ENCODE data around the gene UGT1A3.

The UGT1A3 gene

DNA sequence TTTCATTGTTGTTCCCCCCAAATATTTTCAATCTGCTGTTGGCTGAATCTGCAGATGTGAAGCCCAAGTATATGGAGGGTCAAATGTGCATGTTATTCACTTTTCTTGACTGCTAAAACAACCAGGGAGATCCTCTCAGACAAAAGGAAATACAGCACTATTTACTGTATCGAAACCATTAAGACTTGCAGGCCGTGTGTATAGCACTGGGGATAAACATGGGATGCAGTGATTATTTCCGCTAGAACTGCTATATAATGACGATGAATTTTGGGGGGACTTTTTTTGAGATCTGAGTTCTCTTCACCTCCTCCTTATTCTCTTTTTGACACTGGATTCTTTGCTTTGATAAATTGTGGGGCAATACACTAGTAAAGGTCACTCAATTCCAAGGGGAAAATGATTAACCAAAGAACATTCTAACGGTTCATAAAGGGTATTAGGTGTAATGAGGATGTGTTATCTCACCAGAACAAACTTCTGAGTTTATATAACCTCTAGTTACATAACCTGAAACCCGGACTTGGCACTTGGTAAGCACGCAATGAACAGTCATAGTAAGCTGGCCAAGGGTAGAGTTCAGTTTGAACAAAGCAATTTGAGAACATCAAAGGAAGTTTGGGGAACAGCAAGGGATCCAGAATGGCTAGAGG is 27.7 kb downstream of the UGT1A3 start:
- no peak for DNase-seq (ENCODE audit: low read depth in 2 of 2, low spot score in 1 of 2)

GRCh38 chr2:233758141-233758540 is 29.3 kb downstream of the UGT1A3 start:
- no peak for DNase-seq (ENCODE audit: low read depth in 2 of 2, low spot score in 1 of 2)

DNA sequence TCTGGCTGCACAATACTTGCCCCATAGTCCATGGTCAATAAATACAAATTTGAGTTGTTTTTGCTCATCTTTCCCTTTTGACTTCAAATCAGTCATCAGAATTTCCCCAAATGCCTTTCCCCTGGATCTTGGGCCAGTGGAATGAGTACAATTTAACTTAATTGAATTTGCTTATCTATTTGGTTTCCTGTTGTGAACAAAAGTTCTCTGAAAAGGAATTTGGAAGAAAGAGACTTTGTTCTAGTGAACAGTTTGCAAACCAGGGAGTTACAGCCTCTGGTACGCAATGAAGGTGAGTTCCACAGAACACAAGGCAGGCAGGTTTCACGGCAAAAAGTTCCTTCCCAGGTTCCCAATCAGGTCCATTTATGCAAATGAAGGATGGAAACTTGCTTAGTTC is 30.0 kb downstream of the UGT1A3 start:
- no peak for DNase-seq (ENCODE audit: low read depth in 2 of 2, low spot score in 1 of 2)

DNA sequence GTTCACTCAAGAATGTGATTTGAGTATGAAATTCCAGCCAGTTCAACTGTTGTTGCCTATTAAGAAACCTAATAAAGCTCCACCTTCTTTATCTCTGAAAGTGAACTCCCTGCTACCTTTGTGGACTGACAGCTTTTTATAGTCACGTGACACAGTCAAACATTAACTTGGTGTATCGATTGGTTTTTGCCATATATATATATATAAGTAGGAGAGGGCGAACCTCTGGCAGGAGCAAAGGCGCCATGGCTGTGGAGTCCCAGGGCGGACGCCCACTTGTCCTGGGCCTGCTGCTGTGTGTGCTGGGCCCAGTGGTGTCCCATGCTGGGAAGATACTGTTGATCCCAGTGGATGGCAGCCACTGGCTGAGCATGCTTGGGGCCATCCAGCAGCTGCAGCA is 31.2 kb downstream of the UGT1A3 start, which contains the start of gene UGT1A1:
Gene UGT1A1 (plus strand): TSS at position 228 of the 400 bp plus-strand sequence. CDS start 18 bp downstream, at position 246.
- DNase-seq (ENCODE audit: low read depth in 2 of 2, low spot score in 1 of 2): no peak

- DNase-seq (ENCODE audit: low read depth in 2 of 2, low spot score in 1 of 2): no peak
These were observed 32.4 kb downstream of the UGT1A3 start for GRCh38 chr2:233761040-233761769.

GRCh38 chr2:233764264-233764663 is 35.4 kb downstream of the UGT1A3 start:
- DNase-seq (ENCODE audit: low read depth in 2 of 2, low spot score in 1 of 2): no peak

DNA sequence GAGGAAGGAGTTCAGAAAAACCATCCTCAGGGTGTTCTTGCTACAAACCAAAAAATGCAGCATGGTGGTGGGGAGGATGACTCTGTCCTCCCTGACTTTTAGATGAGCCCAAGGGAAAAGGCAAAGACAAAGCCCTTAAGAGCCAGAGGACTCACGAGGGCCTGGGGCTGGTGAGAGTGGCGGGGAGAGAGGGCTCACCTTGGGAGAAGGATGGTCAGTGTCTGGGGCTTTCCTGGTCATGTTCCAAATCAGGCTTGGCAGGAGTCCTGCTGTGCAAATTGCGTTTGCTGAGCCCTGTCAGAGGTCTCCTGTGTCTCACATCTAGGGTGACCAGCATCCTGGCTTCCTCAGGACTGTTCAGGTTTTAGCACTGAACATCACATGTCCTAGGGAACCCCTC is 35.9 kb downstream of the UGT1A3 start:
- no peak for DNase-seq (ENCODE audit: low read depth in 2 of 2, low spot score in 1 of 2)

DNA sequence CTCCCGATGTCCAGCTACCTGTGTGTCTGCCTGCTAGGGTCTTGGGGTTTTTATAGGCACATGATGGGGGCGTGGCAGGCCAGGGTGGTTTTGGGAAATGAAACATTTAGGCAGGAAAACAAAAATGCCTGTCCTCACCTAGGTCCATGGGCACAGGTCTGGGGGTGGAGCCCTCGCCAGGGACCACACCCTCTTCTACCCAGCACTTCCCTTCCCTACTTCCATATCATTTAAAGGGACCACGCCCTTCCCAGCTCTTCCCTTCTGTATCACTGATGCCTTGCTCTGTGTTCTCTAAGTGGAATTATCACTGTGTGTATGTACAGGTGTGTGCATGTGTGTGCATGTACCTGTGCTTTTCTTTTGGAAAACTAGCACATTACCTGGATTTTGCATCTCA is 37.6 kb downstream of the UGT1A3 start:
- DNase-seq (ENCODE audit: low read depth in 2 of 2, low spot score in 1 of 2): no peak

GRCh38 chr2:233768076-233768475 is 39.2 kb downstream of the UGT1A3 start:
- no peak for DNase-seq (ENCODE audit: low read depth in 2 of 2, low spot score in 1 of 2)

DNA sequence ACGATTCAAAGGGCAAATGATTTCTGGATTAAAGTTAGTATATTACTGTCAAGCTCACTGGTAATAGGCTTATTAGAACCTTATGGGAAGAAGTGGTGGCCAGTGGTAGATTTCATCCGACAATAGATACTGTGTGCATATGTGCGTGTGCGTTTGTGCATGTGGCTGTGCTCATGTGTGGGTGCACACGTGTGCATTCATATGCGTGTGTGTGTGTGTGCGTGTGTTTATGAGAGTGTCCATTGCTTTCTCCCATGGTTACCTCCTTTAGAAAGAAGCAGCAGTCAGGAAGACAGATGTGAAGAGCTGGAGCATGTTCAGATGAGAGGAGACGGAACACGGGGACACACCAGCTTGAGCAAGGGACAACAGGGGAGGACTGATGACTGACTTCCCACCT is 40.4 kb downstream of the UGT1A3 start:
- DNase-seq (ENCODE audit: low read depth in 2 of 2, low spot score in 1 of 2): no peak

DNA sequence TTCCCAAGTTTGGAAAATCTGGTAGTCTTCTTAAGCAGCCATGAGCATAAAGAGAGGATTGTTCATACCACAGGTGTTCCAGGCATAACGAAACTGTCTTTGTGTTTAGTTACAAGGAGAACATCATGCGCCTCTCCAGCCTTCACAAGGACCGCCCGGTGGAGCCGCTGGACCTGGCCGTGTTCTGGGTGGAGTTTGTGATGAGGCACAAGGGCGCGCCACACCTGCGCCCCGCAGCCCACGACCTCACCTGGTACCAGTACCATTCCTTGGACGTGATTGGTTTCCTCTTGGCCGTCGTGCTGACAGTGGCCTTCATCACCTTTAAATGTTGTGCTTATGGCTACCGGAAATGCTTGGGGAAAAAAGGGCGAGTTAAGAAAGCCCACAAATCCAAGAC is 43.3 kb downstream of the UGT1A3 start:
- no peak for DNase-seq (ENCODE audit: low read depth in 2 of 2, low spot score in 1 of 2)

DNA sequence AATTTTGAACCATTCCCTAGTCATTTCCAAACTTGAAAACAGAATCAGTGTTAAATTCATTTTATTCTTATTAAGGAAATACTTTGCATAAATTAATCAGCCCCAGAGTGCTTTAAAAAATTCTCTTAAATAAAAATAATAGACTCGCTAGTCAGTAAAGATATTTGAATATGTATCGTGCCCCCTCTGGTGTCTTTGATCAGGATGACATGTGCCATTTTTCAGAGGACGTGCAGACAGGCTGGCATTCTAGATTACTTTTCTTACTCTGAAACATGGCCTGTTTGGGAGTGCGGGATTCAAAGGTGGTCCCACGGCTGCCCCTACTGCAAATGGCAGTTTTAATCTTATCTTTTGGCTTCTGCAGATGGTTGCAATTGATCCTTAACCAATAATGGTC is 43.7 kb downstream of the UGT1A3 start:
- DNase-seq (ENCODE audit: low read depth in 2 of 2, low spot score in 1 of 2): no peak

DNA sequence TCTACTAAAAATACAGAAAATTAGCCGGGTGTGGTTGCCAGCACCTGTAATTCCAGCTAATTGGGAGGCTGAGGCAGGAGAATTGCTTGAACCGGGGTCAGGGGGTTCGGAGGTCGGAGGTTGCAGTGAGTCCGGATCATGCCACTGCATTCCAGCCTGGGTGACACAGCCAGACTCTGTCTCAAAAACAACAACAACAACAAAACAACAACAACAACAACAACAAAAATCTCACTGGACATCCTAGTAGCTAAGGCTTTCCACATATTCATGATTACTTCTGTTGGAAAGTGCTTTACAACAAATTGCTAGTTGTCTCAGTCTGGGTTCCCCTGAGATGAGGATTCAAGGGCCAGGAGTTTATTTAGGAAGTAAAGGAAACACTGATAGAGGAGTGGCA is 45.0 kb downstream of the UGT1A3 start:
- DNase-seq (ENCODE audit: low read depth in 2 of 2, low spot score in 1 of 2): no peak

GRCh38 chr2:233775414-233775813 is 46.6 kb downstream of the UGT1A3 start:
- DNase-seq (ENCODE audit: low read depth in 2 of 2, low spot score in 1 of 2): no peak

- no peak for DNase-seq (ENCODE audit: low read depth in 2 of 2, low spot score in 1 of 2)
These were observed 49.2 kb downstream of the UGT1A3 start, which contains the start of gene MROH2A for GRCh38 chr2:233778030-233778429. MROH2A (plus strand) TSS chr2:233778330; CDS start chr2:233779359, 1,029 bp downstream.

GRCh38 chr2:233779722-233780121 is 50.9 kb downstream of the UGT1A3 start:
- no peak for DNase-seq (ENCODE audit: low read depth in 2 of 2, low spot score in 1 of 2)

- DNase-seq (ENCODE audit: low read depth in 2 of 2, low spot score in 1 of 2): no peak
These were observed 51.9 kb downstream of the UGT1A3 start for GRCh38 chr2:233780771-233781170.

GRCh38 chr2:233789554-233789953 is 60.7 kb downstream of the UGT1A3 start:
- no peak for DNase-seq (ENCODE audit: low read depth in 2 of 2, low spot score in 1 of 2)

DNA sequence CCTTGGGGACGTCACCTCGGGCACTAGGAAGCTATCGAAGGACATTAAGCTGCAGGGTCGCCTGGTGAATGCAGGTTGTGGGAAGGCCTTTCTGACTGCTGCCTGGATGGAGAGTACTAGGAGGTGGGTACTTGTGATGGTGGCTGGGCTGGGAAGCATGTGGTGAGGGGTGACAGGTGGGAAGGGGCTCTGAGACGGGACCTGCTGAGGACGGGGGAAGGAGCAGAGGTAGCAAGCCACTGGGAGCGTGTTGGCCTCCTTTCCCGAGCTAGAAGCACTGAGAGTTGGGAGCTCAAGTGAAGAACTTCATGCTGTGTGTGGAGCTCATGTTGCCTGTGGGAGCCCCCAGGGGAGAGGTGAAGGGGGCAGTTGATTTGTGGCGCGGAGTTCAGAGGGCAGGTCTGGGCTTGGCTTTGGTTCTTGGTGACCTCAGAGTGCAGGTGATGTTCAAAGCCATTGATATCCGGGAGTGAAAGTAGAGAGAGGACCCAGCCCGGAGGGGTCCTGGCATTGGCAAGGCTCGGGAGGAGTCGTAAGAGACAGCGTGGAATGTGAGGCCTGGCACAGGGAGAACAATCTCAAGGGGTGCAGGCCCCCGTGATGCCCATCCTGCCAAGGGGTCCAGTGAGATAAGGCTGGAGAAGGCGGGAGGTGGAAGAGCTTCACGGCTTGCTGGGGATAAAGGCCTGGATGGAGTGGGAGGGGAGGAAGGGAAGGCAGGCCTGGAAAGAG is 62.5 kb downstream of the UGT1A3 start:
- no peak for DNase-seq (ENCODE audit: low read depth in 2 of 2, low spot score in 1 of 2)

GRCh38 chr2:233791883-233792329 is 63.1 kb downstream of the UGT1A3 start:
- no peak for DNase-seq (ENCODE audit: low read depth in 2 of 2, low spot score in 1 of 2)

DNA sequence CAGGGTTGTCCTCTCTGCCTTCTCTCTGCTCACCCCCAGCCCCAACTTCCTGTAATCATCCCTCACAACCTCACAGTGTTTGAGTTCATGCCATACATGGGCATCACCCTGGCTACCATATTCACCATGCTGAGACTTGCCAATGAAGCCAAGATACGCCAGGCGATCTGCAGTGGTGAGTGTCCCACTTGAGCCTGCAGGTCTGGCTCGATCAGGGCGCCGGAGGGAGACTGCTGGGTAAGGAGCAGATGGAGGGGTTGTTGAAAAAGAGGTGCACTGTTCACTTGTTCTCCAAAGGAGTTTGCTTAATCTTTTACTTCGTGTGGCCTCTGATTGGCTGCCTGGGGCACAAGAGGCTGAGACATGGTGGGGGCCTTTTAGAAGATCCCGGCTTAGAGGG is 63.9 kb downstream of the UGT1A3 start:
- no peak for DNase-seq (ENCODE audit: low read depth in 2 of 2, low spot score in 1 of 2)

All from stimulated activated CD8-positive, alpha-beta memory T cell treated with anti-CD3 and anti-CD28 coated beads, Interleukin-4, amount 100 ng/mL, for 4 hours (primary cell).